HFF-Myc (cell line): ENCODE data around the gene CNTN2.

Experiments
- DNase-seq: peaks from one replicate; pipeline ENCODE4 v3.0.0-alpha.2; 2011; ENCODE audit warnings: low read depth; ENCODE audit errors: extremely low read depth
- H3K4me3 ChIP-seq: replicated peaks from 2 replicates; pipeline ENCODE4 v1.5.1; 2011; ENCODE audit warnings: low read depth, mild to moderate bottlenecking, control low read depth, low read length
- CTCF ChIP-seq: IDR thresholded peaks from 2 replicates; pipeline ENCODE4 v1.5.1; 2012; ENCODE audit warnings: mild to moderate bottlenecking, low read depth, low read length, control low read depth; ENCODE audit errors: missing control alignments

Gene CNTN2

GRCh38 chr1:205064741-205065316 lies 21.8 kb downstream of the CNTN2 start:
- no peak for TF ChIP-seq CTCF
- H3K4me3 ChIP-seq: no peak overlapping the region
- no peak for DNase-seq

GRCh38 chr1:205065666-205066065 lies 22.7 kb downstream of the CNTN2 start:
- DNase-seq: no peak
- TF ChIP-seq CTCF: no peak
- H3K4me3 ChIP-seq: no peak overlapping the region

- no peak overlapping the region for H3K4me3 ChIP-seq
- no peak for DNase-seq
- TF ChIP-seq CTCF: no peak
Measured at GRCh38 chr1:205066141-205066818, 23.3 kb downstream of the CNTN2 start.

GRCh38 chr1:205067031-205067430 lies 24.0 kb downstream of the CNTN2 start:
- TF ChIP-seq CTCF: no peak
- no peak for DNase-seq
- no peak overlapping the region for H3K4me3 ChIP-seq

- DNase-seq: no peak
- TF ChIP-seq CTCF: no peak
- no peak overlapping the region for H3K4me3 ChIP-seq
Measured at GRCh38 chr1:205068001-205068400, 25.0 kb downstream of the CNTN2 start.

GRCh38 chr1:205068457-205069040 lies 25.5 kb downstream of the CNTN2 start:
- DNase-seq: no peak
- TF ChIP-seq CTCF: no peak
- H3K4me3 ChIP-seq: no peak overlapping the region
